HG03520 (cell line): ENCODE data around the gene TRIM31.
"Not testable (repeated sequence)": the region's sequence is repeated elsewhere in the genome, so short reads cannot be mapped to it uniquely, and the experiment has no call there.

Experiments
- ATAC-seq: cut with Tn5 transposase; IDR thresholded peaks from one replicate; pipeline ENCODE4 v1.9.1; 2021; ENCODE audit warnings: mild to moderate bottlenecking, moderate library complexity; ENCODE audit not compliant: unreplicated experiment

Gene TRIM31

GRCh38 chr6:30149858-30150550, 37.1 kb upstream of the TRIM31 start:
- no peak for ATAC-seq

DNA sequence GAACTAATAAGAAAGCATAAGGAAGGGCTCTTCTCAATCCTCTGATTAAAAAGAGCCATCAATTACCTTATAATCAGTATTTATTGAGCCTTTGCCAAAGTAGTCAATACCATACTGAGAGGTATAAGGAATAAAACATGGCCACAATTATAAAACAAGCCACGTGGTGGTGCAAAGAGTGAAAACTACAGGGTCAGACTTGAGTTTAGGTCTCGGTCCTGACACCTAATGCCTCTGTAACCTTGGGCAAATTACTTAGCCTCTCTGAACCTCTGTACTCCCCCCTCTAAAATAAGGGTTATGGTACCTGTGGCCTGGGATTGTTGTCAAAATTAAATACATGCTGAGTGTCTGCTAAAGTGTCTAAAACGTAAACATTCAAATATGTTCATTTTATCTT, 36.3 kb upstream of the TRIM31 start:
- no peak for ATAC-seq

GRCh38 chr6:30147096-30147495, 34.2 kb upstream of the TRIM31 start:
- no peak for ATAC-seq

DNA sequence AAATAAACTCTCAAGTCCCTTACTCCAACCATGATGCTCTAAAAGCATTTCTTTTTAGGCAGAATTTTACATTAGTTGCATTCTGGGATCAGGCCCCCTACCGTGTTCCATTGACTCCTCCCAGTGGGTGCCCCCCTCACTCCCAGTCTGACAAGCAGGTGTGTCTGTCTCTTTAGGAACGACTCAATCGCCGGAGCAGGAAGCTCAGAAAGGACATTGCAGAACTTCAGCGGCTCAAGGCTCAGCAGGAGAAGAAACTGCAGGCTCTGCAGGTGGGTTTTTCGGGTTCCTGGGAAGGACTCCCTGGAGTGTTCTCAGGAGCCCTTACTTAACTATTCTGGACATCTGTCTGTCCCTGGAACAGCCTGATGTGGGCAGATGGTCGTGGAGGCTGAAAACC, 32.9 kb upstream of the TRIM31 start:
- no peak for ATAC-seq

- ATAC-seq = no peak
These were observed 31.9 kb upstream of the TRIM31 start for GRCh38 chr6:30144811-30145210.

GRCh38 chr6:30143780-30144179, 30.9 kb upstream of the TRIM31 start:
- ATAC-seq = no peak

DNA sequence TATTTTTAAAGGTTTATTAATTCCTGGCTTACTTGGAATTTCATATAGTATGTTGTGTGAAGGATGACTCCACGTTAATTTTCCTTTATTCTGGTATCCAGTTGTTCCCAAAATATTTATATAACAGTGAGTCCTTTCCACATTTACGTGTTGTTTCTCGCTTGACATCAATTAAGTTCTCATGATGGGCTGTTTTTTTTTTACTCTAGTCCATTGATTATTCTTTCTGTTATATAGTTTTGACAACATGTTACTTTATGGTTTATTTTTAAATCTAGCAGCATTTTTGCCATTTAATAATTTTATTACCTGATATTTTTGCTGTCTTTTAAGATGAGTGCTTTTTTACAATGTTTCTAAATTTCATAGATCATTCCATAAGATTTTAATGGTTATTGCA, 29.8 kb upstream of the TRIM31 start:
- ATAC-seq = no peak

GRCh38 chr6:30140240-30140639, 27.4 kb upstream of the TRIM31 start:
- not testable (repeated sequence) for ATAC-seq

- no peak for ATAC-seq
These were observed 23.8 kb upstream of the TRIM31 start for GRCh38 chr6:30136570-30137286.

- no peak for ATAC-seq
These were observed 22.9 kb upstream of the TRIM31 start, which contains the start of gene TRIM40 for GRCh38 chr6:30135757-30136156. TRIM40 (plus strand) TSS chr6:30136140; CDS start chr6:30137037, 897 bp downstream.

GRCh38 chr6:30135147-30135546, 22.3 kb upstream of the TRIM31 start:
- ATAC-seq = no peak

GRCh38 chr6:30131947-30132497, 19.1 kb upstream of the TRIM31 start:
- ATAC-seq = no peak

DNA sequence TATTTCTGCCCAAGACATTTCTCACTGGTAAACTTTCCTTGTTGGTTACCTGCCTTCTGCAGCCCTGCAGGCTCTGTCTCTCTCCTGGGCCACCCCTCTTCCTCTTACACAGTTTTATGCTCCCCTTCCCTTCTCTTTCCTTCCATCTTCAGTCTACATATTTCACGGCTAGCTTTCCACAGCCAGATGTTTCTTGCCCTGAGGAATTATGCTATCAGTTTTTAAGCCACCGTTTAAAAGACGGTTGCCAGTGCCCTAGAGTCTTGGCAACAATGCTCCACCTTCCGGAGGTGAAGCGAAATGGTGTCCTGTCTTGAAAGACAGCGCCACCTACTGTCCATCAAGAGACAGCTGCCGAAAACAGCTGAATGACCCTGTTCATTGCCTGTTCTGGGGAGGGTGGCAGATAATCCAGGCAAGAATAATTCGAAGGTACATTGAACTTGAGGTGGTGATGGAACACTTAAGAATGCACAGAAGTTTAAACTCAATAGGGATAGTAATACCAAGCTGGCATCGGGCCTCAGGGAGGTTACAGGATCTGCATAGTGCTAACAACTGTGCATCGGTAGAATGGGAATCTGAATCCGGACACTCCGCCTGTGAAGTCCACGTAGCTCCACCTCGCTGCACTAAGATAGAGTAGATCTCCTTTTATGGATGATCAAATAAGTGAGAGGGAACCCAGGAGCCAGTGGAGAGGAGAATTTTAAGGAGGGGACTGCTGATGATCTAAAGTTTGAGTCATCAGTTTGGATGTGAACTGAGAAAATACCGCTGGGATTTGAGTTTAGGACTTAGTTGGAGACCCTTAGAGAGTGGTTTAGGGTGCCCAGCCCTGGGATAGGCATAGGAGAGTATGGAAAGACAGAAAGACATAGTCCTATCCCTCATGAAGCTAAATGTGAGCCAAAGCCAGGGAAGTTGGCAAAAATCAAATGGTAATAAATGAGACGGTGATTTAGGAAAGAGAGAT, 18.3 kb upstream of the TRIM31 start:
- no peak for ATAC-seq

DNA sequence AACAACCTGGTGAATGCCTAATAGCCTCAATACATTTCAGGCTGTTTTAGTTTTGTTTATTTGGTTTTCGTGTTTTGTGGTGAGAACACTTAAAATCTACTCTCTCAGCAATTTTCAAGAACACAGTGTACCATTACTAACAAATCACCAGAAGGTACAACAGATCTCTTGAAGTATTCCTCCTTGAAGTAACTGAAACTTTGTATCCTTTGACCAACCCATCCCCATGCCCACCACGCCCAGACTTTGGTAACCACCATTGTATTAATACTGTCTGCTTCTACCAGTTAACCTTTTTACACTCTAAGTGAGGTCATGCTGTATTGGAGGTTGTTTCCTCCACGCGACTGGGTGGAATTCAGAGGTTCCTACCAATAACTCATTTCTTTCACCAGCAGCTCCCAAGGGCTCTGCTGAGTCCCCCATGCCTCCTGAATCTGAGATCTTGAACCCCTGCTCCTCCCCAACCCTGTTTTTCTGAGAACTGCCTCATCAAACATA, 17.3 kb upstream of the TRIM31 start:
- ATAC-seq = no peak

- no peak for ATAC-seq
These were observed 16.6 kb upstream of the TRIM31 start for GRCh38 chr6:30129265-30130178.

GRCh38 chr6:30127238-30128093, 14.6 kb upstream of the TRIM31 start:
- no peak for ATAC-seq

GRCh38 chr6:30122515-30122914, 9.6 kb upstream of the TRIM31 start:
- no peak for ATAC-seq

DNA sequence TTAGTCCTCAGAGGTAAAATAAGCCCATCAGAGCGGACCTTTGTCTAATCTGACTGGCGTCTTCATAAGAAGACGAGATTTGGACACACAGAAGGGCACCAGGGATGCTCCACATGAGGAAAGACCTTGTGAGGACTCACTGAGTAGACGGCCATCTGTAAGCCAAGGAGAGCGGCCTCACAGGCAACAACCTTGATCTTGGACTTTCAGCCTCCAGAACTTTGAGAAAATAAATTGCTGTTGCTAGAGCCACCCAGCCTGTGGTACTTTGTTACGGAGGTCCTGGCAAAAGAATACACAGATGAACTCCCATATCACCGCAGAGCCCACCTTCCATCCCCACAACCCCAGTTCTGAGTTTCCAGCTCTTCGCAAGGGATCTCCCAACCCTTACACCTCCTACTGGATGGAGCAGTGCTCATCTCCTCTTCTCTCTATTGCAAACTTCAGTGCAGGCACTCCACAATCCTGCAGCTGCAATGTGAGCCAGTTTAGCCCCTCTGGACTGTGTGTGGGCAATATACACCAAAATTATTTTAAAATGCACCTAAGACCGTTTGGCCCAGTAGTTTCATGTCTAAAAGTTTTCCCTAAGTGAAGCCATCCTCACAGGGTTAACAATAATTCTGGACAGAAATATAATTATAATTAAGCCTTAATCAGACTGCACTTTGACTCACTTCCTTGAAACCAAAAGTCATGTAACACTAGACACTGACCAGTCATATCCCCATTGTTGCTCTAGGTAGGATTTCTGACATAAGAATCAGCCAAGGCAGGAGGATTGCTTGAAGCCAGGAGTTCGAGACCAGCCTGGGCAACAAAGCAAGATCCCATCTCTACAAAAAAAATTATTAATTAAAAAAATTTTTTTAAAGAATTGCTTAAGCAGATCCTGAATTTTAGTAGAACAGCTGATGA, 8.8 kb upstream of the TRIM31 start:
- ATAC-seq = no peak
